Tibial nerve (tissue), 4 donors: ENCODE results near the gene RAB1A.

Source experiments
- EP300 ChIP-seq, 2 donors: sonication (generic); formaldehyde crosslinking; IDR thresholded peaks; one replicate each; pipeline ENCODE4 v1.6.1; 2017; ENCODE audit warnings: antibody characterized with exemption in 2 of 2, mild to moderate bottlenecking in 1 of 2
- POLR2A ChIP-seq, 2 donors: fragments of 450-650 bp; IDR thresholded peaks; one replicate each; pipeline ENCODE4 v1.6.1; 2017; ENCODE audit warnings: antibody characterized with exemption in 2 of 2, mild to moderate bottlenecking in 2 of 2, moderate library complexity in 2 of 2
- TF ChIP-seq, protein P1 (sequence below), 5 experiments: fragments of 200-600 bp in 3 of 5; fragments of 450-650 bp in 2 of 5; sonication (generic) in 3 of 5; IDR thresholded peaks; one replicate each; pipeline ENCODE4 v1.5.1; 2016 to 2019; ENCODE audit warnings: antibody characterized with exemption in 5 of 5, mild to moderate bottlenecking in 3 of 5, moderate library complexity in 2 of 5

DNA sequence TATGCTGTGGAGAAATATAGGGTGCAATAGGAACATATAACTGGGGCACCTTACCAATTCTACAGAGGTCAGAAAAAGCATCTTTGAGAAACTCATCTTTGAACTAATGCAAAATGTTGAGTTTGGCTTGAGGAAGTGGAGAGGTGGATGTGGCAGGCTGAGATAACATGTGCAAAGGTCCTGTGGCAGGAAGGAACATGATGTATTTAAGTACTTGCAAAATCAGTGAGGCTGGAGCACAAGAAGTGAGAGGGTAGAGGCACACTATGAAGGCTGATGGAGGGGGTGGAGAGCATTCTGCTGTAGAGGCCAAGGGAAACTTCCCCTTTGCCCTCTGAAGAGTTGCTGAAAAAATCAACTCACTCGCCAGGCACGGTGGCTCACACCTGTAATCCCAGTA, 14.7 kb upstream of the RAB1A start:
- TF ChIP-seq, protein P1, sequence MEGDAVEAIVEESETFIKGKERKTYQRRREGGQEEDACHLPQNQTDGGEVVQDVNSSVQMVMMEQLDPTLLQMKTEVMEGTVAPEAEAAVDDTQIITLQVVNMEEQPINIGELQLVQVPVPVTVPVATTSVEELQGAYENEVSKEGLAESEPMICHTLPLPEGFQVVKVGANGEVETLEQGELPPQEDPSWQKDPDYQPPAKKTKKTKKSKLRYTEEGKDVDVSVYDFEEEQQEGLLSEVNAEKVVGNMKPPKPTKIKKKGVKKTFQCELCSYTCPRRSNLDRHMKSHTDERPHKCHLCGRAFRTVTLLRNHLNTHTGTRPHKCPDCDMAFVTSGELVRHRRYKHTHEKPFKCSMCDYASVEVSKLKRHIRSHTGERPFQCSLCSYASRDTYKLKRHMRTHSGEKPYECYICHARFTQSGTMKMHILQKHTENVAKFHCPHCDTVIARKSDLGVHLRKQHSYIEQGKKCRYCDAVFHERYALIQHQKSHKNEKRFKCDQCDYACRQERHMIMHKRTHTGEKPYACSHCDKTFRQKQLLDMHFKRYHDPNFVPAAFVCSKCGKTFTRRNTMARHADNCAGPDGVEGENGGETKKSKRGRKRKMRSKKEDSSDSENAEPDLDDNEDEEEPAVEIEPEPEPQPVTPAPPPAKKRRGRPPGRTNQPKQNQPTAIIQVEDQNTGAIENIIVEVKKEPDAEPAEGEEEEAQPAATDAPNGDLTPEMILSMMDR (IDR thresholded peaks at IDR 0.05): no peak
- TF ChIP-seq POLR2A (IDR thresholded peaks at IDR 0.05) (no peak), EP300 (IDR thresholded peaks at IDR 0.05) (no peak)
